GM23248 (cell line): ENCODE results near the gene RIPPLY3.

Source experiments
- EZH2 ChIP-seq: fragments of 200-600 bp; sonication (generic); IDR thresholded peaks from 2 replicates; pipeline ENCODE4 v1.6.1; 2018; ENCODE audit warnings: antibody characterized with exemption, mild to moderate bottlenecking; ENCODE audit not compliant: insufficient read depth, poor library complexity, severe bottlenecking
- EZH2phosphoT487 ChIP-seq: fragments of 200-600 bp; sonication (generic); IDR thresholded peaks from 2 replicates; pipeline ENCODE4 v1.6.1; 2018; ENCODE audit warnings: antibody characterized with exemption, moderate library complexity, mild to moderate bottlenecking, low read depth; ENCODE audit not compliant: insufficient read depth

DNA sequence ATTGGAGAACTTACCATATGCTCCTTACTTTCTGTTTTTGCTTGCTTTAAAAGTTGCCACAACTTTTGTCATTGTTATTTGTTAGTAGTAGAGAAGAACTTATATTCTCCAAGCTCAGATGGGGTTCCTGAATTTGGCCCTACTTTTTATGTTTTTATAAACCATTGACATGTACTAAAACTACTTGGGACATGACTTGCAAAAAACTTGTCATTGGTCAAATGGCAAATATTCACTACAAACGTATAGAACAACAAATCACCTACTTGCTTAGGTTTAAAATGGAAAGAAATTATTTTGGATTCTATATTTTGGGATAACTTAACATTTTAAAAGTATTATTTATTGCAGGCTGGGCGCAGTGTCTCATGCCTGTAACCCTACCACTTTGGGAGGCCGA lies 33.7 kb downstream of the RIPPLY3 start:
- TF ChIP-seq EZH2 (no peak), EZH2phosphoT487 (no peak)
